Activated T-cell treated with anti-CD3 and anti-CD28 coated beads for 48 hours (primary cell): ENCODE measurements around the gene EML4.
"Not testable (repeated sequence)": the region's sequence is repeated elsewhere in the genome, so short reads cannot be mapped to it uniquely, and the experiment has no call there.

ENCODE experiments used
- DNase-seq: peaks from one replicate; pipeline ENCODE4 v3.0.0-alpha.2; 2020; ENCODE audit warnings: low read depth

Gene EML4

DNA sequence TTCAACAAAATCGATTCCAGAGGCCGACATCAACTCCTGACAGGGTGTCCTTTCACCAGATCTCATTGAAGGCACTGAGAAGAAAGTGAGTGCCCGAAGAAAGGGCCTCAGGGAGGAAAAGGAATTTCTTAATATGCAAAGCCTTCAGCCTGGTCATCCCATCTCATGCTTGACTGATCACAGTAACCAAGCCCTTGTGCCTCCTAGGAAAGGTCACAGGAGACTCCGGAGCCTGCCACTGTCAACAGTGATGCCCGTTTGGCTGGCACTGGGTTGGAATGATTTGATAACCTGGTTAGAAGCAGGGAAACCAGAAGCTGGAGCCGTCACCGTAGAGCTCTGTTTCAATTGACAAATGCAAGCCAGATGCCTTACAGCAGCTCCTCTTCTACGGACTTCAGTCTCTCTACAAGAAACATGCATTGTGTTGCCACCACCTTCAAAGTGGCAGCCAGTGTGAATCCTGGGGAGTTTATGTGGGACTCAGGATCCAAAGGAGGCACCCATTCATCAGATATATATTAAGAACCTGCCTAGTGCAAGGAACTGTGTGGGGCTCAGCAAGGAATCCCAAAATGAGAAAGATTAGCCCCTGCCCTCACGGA lies 167.3 kb downstream of the EML4 start:
- no peak for DNase-seq

DNA sequence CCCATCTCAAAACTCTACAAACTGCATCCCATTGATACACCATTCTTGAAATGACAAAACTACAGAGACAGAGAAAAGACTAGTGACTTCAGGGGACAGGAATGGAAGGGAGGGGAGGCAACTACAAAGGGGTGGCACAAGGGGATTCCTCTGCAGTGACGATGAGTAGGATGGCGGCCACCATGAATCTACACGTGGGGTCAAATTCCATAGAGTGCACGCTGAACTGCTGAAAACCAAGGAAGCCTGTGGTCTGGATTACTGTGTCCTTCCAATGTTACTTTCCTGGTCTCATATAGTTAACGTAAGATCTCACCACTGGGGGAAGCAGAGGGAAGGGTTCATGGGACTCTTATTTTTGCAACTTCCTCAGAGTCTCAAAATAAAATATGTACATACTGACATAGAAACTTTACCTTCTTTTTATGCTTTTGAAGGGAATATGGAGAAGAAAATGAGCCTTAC lies 168.2 kb downstream of the EML4 start:
- DNase-seq = no peak

DNA sequence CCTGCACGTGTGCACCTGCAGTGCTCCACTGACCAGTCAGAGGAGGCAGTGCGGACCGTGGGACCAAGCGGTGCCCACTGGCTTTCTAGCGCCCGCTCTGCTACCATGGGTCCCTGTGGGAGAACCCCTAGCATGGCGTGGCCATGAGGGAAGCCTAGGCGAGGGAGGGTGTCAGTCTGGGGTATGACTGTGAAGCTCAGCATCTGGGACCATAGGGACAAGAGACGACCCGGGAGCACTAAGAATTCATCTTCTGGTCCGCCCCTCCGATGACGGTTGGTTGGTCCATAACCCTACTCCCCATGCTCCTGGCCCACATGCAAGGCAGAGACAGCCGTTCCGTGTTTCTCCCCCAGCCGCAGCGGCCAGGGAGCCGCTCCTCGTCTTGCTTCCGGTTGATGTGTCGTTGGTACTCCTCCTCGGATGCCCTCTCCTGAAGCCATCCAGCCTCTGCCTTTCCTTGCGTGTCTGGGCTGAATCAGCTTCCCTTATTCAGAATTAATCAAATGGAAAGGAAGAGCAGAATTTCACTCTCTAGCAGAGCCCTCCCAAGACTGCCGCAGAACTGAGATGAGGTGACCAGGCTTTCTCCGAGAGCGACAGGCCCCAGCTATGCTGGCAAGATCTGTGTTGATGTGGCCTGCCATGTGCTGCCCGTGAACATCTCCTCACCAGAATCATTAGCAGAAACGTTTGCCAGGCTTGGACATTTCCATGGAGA lies 168.9 kb downstream of the EML4 start:
- DNase-seq = no peak

DNA sequence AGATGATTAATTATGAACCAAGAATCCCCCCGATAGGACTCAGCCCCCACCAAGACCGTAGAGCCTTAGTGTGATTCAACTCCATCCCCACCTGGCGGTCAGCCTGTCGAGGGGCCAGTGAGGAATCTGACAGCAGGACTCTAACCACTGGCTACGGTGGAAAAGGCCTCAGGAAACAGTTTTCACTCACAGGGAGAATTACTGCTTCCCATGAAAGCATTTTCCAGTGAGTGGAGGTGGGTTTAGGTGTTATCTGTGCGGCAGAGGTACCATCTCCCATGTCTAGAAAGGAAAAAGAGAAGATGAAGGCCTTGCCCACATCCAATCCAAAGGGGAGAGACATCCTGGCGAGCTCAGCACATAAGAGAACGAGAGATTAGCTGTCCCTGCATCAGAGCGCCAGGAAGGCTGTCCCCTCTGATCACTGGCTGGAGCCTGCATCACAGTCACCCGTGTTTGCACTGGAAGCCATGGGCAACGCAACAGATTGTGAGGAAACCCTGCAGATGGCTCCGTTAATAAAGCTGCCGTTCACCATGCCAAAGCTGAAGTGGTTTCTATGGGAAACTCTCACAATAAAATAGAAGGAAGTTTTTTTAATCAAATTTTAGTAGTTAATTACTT lies 169.5 kb downstream of the EML4 start:
- DNase-seq = no peak

DNA sequence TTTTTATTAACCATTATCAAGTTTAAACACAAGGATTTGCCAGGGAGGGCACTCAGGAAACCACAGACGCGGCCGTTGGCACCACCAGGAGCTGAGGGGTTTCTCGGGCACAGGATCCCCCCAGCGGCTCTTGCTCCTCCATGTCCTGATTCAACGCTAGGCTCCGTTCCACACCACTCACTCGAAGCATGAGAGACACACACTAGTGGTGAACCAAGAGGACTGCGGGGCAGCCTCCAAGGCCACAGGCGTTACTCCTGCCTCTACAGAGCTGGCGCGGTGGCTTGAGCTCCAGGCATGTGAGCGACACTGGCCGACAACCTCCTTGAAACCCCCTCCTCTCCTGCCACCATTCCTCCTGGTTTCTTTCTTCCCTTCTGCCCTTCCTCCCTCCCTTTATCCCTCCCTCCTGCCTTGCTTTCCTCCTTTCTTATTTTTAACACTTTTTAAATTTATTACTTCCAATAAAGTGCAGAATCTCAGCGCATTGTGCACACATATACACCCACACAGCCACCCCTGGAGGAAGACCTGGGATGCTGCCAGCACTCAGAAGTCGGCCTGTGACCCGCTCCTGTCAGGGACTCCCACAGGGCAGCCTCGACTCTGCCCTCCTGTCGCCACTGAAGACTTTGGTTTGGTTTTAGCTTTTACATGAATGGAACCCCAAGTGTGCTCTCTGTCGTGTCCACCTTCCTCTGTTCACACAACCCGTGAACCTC lies 170.2 kb downstream of the EML4 start:
- DNase-seq = no peak

DNA sequence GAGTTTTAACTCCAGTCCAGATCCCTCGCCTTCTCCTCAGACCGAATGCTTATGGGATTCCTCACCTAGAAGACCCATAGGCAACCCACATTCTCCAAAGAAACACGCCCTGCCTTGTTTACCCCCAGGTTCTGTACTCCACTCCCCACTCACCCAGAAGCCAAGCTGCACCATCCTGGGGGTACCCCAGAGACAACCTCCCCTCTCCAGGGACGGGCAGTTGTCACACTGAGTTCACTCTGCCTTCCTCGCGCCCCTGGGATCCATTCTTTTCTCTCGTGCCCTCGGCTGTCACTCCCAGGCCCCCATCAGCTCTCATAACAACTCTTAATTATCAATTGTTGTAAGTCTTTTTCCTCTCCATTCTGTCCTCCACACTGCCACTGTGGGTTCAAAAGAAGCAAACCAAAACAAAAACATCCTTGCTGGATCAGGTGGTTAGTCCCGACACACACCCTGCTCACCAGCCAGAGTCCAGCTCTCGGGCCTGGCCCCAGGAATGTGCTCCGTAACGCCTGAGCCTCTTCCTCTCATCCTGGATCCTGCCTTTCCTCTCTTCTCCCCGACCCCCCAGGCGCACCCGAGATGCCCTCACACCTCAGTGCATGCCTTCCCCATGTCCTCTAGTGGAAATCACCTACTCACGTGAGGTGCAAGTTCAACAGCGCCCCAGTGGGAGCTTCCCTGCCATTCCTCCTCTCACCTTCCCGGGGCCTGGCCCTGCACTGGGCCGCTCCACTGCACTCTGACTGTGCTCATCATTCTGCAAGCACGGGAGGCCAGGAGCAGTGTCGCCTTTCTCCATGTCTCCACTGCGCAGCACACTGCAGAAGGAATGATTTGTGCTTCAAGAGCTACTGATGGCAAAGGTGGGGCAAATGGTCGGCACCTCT lies 171.1 kb downstream of the EML4 start:
- DNase-seq = no peak

DNA sequence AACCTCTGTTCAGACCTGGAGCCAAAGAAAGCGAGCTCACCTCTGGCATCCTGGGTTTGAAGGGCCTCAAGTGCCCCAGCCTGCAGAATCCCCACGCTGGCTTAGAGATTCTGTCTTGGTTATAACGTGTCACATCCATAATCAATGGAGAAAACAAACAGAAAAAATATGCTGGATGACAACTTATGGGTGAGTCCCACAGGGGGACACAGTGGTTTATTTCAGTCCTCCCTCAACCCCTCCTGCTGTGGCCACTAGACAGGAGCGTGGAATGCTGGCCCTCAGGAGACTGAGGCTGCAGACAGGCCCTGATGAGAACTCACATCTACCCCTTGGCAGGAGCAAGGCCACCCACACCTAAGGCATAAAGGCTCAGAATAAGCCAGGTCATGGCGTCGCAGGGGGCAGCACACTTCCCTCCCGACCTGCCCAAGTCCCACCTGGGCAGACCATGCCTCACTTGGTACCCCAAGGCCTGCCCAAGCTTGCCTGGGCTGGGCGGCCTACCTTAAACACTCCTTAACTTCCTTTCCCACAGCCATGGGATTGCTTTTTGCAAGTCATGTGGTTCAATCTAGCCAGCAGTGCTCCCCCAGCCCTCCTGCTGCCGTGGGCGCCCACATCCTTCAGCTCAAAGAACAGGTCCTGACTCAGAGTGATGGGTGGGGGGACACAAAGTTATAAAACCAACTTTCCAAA lies 171.9 kb downstream of the EML4 start:
- DNase-seq = no peak

DNA sequence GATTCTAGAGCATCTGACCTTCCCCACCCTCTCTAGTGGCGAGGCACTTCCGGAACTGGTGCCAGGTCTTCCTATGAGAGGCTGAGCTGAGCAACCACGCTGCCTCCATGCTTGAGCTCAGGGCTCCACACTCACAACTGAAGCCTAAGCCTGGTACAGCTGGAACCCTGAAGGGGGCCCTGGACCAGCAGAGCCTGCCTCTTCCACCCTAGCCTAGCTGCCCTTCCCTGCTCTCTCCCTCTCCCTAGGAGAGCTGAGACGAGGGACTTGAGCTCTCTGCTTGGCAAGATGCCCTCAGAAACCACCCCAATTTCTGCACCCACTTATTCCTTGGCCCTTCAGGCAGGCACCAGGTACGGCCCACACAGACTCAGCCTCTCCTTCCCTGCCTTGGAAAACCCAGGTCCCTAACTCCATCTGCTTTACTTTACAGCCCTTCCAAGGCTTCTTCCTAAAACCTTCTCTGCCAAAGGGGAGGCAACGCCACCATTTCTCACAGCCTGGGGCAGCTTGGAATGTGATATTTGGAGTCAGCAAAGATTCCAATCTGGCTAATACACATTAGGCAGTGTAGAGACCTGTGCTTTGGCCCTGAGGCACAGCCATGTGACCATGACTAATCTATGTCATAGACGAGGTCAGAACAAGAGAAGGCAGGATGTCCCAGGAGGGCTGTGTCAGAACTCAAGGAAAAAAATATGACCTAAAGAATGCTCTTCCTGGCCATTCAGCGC lies 173.1 kb downstream of the EML4 start:
- no peak for DNase-seq

DNA sequence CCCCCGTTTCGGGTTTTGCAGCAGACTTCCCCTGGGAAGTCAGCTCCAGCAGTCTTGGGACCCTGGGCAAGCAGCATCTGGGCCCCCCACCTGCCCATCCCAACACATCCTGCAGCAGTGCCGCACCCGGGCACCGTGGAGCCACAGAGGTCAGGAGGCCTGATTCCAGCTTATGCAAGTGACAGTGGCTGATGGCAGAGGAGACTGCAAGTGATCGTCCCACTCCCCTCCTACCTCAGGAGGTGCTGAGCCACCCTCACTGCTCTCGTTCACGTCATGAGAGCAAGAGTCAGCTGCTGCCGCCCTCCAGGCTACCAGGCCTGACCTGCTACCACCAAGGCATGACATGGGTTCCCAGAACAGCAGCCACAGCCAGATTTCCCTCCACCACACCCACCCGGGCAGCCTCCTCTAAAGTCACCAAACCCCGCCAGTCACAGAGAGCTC lies 173.7 kb downstream of the EML4 start:
- no peak for DNase-seq

DNA sequence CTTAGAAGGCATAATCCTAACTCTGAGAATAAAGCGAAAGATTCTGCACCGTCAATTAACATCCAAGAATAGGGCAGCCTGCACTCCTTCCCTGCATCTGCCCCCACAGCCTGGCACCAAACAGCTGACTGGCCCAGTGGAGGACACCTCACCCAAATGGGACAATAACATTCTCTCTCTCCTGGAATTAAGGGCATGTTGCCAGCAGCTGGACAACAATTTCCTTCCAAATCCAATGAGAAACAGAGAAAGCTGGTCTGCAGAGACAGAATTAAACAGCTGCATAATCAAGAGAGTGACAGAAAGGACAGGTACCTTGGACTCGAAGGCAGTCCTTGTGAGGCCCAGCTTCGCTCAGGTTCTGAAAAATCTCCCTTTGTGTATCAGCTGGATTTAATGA lies 176.8 kb downstream of the EML4 start:
- DNase-seq = no peak

DNA sequence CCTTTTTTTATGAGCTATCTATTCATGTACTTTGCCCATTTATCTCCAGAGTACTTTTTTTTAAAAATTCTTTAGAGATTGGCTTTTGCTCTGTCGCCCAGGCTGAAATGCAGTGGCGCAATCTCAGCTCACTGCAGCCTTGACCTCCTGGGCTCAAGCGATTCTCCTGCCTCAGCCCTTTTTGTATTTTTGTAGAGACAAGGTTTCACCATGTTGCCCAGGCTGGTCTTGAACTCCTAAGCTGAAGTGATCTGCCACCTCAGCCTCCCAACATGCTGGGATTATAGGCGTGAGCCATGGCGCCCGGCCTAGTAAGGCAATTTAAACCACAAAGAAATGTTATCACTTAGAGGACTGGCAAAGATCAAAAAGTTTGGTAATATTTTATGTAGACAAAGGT lies 177.7 kb downstream of the EML4 start:
- DNase-seq = not testable (repeated sequence)

DNA sequence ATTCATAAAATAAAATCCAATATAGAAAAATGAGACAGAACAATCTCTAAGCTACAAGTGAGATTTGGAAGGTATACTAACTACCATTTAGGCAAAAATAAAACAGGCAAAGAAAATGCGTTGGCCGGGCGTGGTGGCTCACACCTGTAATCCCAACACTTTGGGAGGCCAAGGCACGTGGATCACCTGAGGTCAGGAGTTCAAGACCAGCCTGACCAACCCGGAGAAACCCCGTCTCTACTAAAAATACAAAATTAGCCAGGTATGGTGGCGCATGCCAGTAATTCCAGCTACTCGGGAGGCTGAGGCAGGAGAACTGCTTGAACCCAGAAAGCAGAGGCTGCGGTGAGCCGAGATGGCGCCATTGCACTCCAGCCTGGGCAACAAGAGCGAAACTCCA lies 178.4 kb downstream of the EML4 start:
- not testable (repeated sequence) for DNase-seq

DNA sequence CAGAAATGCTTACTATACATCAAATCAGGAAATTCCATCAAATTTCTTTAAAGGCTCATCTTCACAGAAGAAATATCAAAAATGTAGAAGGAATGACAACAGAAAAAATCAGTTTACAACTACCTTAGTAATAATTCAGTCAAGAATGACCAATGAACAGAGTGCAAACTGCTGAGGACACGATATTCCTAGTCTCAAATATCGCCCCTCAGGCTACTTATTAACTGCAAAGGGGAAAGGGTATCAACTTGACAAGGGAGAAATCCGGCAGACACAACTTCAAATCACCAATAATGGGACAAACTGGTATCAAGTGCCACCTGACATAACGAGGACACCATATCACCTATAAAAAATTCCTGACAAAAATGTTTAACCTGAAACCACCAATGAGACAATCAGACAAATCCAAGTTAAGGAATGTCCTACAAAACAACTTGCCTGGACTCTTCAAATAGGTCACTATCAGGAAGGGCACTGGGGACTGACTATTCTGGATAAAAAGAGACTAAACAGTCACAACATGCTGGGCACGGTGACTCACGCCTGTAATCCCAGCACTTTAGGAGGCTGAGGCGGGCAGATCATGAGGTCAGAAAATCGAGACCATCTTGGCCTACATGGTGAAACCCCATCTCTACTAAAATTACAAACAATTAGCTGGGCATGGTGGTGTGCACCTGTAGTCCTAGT lies 179.1 kb downstream of the EML4 start:
- DNase-seq = no peak

DNA sequence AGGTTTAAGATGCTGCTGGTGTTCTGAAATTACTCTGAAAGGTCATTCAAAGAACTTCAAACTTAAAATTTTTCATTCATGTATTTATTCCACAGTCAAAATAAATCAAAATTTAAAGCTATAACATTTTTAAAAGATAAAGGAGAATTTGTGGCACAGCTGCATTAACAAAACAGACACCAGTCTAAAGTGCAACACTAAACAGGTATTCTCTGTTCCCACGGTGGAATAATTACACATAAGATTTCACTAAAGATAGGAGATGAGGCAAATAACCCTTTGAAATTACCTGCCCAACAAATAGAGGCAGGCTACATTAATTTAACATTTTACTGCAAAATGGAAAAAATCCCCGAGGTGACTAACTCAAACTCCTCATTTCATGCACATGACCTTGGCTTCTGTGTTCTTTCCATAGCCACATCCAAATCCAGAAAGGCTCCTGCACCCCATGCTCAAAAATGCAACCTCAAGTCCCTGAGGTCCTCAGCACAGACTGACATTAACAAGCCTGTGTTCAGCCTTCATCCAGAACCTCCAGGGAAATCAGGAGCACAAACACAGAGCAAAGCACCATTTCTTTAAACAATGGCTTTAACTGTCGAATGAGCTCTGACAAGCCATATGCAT lies 181.4 kb downstream of the EML4 start:
- no peak for DNase-seq

DNA sequence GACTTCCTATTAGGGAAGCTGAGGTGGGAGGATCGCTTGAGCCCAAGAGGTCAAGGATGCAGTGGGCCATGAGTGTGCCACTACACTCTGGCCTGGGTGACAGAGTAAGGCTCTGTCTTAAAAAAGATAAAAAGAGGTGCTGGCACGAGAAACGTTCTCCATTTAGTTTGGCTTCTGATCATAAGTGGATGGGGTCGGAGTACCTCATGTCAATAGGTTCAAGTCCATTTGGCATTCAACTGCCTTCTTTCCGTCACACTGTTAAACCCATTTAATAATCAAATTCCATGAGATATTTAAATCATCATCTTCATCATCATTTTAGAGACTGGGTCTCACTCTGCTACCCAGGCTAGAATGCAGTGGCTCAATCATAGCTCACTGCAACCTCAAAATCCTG lies 182.7 kb downstream of the EML4 start:
- DNase-seq = no peak

DNA sequence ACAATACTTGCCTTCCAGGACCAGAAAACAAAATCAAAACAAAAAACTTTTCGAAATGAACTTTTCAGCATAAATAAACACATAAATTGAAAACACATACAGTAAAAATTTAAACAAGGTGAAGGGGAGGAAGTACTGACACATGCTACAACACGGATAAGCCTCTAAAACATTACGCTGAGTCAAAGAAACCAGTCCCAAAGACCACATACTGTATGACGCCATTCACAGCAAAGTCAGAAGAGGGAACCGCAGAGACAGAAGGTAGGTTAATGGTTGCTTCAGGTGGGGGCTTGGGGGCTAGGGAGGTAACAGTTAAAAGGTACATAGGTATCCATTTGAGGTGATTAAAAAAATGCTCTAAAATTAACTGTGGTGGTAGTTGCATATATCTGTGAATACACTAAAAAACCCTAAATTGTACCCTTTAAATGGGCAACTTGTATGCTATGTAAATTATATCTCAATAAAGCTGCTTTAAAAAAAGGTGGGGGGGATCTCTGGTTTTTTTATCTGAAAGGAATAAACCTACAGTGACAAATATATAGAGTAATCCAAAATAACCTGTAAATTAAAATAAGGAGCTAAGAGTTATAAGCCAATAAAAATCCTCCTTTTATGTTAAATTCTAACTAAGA lies 184.8 kb downstream of the EML4 start:
- DNase-seq = no peak

DNA sequence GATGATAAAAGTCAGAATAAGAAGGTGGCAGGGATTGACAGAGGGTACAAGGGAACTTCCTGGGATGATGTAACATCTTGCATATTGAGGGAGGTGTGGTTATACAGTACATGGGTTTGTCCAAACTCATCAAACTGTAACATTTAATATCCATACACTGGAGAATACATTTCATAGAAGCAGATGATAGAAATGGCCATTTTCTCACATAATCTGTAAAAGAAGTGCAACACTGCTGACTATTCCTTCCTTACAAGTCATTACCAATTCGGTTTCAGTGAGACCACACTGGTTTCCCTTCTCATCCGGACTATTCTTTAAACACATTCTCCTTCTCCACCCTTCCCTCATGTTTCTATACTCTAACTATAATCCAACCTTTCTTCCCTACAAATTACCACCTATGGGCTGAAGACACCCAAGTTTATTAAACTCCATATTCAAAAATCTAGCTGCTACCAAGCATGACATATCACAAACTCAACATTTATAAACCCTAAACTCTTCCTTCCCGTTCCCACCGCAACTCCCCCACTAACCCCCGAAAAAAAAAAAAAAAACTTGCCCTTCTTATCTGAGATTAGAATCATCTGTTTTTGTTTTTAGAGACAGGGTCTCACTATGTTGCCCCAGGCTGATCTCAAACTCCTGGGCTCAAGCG lies 190.3 kb downstream of the EML4 start:
- DNase-seq = no peak

DNA sequence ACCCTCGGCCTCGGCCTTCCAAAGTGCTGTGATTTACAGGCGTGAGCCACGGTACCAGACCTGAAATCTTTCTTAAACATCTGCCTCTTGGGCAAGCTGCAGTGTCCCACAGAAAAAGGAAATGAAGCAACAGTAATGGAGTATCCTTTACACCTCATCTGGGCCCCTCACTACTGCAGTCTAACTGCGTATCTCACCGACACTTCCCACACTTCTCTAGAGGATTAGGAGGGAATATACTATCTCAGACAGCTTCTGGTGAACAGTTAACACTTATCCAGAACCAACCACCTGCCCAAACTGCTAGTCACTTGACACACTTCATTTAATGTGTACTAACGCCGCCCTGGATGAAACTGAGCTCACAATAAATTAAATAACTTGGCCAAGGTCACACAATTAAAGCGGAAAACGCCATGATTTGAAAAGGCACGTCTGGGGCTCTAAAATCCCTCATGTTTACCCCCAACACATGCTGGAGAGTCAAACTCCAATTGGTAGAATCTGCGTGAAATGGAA lies 190.9 kb downstream of the EML4 start:
- peak; percentile 12 for DNase-seq
